ENCODE measurements around the gene PLIN4. TPM values are rescaled to one million over a fixed set of nuclear protein-coding genes. Genes with fewer than 3 reads are reported as not detected.
A peak's percentile ranks its signal among the peaks of the same experiment; 100 is the strongest.

PLIN4 gene
- total RNA-seq, 2 donors from 2014 or later: 3.4 to 7.1 TPM

DNA sequence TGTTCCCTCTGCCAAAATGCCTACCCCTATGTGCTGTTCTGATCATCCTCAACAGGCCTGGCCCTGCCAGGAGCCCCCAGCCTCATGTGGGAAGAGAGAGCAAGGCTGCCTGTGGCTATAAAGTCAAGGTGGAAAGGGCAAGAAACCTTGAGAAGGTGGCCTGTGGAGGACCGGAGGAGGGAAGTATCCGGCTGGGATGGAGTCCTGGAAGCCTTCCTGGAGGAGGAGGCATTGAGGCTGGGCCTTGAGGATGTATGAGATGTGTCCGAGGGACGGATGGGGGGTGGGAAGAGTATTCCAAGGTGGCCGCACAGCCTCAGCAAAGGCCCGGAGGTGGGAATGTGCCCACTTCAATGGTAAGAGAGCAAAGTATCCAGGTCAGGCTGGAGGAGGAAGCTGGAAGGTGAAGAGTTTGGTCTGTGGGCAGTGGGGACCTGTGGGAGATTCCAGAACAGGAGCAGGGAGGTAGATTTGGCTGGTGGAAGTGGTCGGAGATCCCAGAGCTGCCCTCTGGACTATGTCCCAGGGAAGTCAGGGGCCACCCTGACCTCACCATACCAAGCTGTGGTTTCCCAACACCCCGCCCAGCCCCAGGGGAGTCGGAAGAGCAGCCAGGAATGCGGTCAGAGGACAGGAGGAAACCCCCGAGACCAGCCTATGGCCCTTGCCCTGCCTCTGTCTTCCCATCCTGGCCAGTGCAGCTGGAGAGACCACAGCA lies 3.0 kb upstream of the PLIN4 start:
- no peak for TF ChIP-seq CTCF (IDR thresholded peaks at IDR 0.05)
- DNase-seq (ENCODE audit: low spot score): no peak
- H3K27me3 ChIP-seq (replicated peaks; ENCODE audit: insufficient read depth): no peaks in the 10 kb centered on the region
- peaks cover 0 to 21% of the 10 kb centered on the region in 2 donors for H3K4me1 ChIP-seq (ENCODE audit: control insufficient read depth in 1 of 2, low read depth in 2 of 2)
- no peak for ATAC-seq (ENCODE audit: insufficient number of reproducible peaks, low FRiP score, low read depth)
- H3K9me3 ChIP-seq: no peaks in the 10 kb centered on the region
- H3K36me3 ChIP-seq: no peaks in the 10 kb centered on the region
- no peak overlapping the region for H3K4me3 ChIP-seq
- H3K27ac ChIP-seq: no peak overlapping the region

DNA sequence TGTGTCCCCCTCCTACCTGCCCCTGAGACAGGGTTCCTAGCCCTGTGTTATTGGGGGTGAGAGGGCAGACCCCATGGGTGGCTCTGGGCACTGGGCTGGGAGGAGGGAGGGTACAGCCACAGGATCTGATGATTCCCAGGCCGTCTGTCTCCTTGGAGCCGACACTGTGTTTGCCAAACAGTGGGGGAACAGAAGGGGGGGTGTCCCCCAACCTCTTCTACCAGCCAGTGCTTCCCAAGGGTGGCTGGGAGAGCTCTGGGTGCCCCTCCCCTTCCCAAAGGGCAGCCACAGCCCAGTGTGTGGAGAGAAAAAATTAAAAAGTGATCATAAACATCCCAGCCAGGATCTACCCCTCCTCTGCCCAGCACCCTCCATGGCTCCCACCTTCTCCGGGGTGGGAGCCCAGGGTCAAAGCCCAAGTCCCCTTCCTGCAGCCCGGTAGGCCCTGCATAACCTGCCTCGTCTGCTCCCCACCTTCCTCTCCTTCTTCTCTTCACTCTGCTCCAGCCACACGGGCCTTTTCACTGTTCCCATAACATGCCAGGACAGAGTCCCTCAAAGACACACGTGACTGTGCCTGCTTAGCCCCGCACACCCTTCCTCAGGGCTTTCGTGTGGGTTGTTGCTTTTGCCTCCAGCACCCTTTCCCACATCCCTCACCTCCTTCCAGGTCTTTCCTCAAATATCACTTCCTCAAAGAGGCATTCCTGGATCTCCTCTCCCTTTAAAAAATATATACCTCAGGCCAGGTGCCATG lies 1.4 kb upstream of the PLIN4 start:
- H3K27ac ChIP-seq: no peak overlapping the region
- no peak for ATAC-seq (ENCODE audit: insufficient number of reproducible peaks, low FRiP score, low read depth)
- H3K36me3 ChIP-seq: no peaks in the 10 kb centered on the region
- DNase-seq (ENCODE audit: low spot score): no peak
- no peak for TF ChIP-seq CTCF (IDR thresholded peaks at IDR 0.05)
- H3K4me1 ChIP-seq (ENCODE audit: control insufficient read depth in 1 of 2, low read depth in 2 of 2): peaks cover 0 to 21% of the 10 kb centered on the region in 2 donors
- H3K9me3 ChIP-seq: no peaks in the 10 kb centered on the region
- H3K4me3 ChIP-seq: no peak overlapping the region
- H3K27me3 ChIP-seq (replicated peaks; ENCODE audit: insufficient read depth): no peaks in the 10 kb centered on the region

- Histone ChIP-seq H3K4me1 (ENCODE audit: control insufficient read depth in 1 of 2, low read depth in 2 of 2) (peaks cover 0 to 21% of the 10 kb centered on the region in 2 donors), H3K27ac (peak overlapping the region in 1 of 2 donors; percentile 30), H3K27me3 (replicated peaks; ENCODE audit: insufficient read depth) (no peaks in the 10 kb centered on the region), H3K4me3 (no peak overlapping the region), H3K9me3 (no peaks in the 10 kb centered on the region), H3K36me3 (no peaks in the 10 kb centered on the region)
- no peak for TF ChIP-seq CTCF (IDR thresholded peaks at IDR 0.05)
- DNase-seq (ENCODE audit: low spot score) (no peak), ATAC-seq (ENCODE audit: insufficient number of reproducible peaks, low FRiP score, low read depth) (no peak)
These were observed 848 bp upstream of the PLIN4 start for GRCh38 chr19:4519172-4519496.

GRCh38 chr19:4517451-4518057 lies 732 bp downstream of the PLIN4 start:
- ATAC-seq (ENCODE audit: insufficient number of reproducible peaks, low FRiP score, low read depth): no peak
- peaks cover 0 to 21% of the 10 kb centered on the region in 2 donors for H3K4me1 ChIP-seq (ENCODE audit: control insufficient read depth in 1 of 2, low read depth in 2 of 2)
- no peak for TF ChIP-seq CTCF (IDR thresholded peaks at IDR 0.05)
- no peak overlapping the region for H3K27ac ChIP-seq
- H3K27me3 ChIP-seq (replicated peaks; ENCODE audit: insufficient read depth): no peaks in the 10 kb centered on the region
- no peaks in the 10 kb centered on the region for H3K9me3 ChIP-seq
- no peak for DNase-seq (ENCODE audit: low spot score)
- no peaks in the 10 kb centered on the region for H3K36me3 ChIP-seq
- peak overlapping the region; percentile 62 for H3K4me3 ChIP-seq

DNA sequence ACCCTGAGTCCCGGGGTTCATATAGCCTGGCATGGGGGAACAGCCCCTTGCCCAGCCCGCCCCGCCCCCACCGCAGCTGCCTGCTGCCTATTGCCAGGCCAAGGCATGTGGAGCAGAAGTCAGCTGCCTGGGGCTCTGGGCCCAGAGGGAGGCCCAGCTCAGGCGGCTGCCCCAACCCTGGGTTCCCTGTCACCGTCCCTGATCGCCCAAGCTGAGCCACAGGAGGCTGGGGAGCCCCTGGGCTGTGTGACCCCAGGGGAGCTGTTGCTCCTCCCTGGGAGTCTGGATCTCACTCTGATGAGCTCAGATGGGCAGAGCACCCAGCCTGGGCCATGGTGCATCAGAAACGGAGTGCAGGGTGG lies 1.4 kb downstream of the PLIN4 start:
- H3K4me3 ChIP-seq: no peak overlapping the region
- H3K27ac ChIP-seq: no peak overlapping the region
- no peaks in the 10 kb centered on the region for H3K36me3 ChIP-seq
- H3K27me3 ChIP-seq (replicated peaks; ENCODE audit: insufficient read depth): no peaks in the 10 kb centered on the region
- DNase-seq (ENCODE audit: low spot score) (no peak), ATAC-seq (ENCODE audit: insufficient number of reproducible peaks, low FRiP score, low read depth) (no peak)
- no peak for TF ChIP-seq CTCF (IDR thresholded peaks at IDR 0.05)
- no peaks in the 10 kb centered on the region for H3K9me3 ChIP-seq
- H3K4me1 ChIP-seq (ENCODE audit: control insufficient read depth in 1 of 2, low read depth in 2 of 2): peaks cover 0 to 21% of the 10 kb centered on the region in 2 donors

All from thoracic aorta (tissue), 2 donors.